Activated CD4-positive, alpha-beta T cell treated with anti-CD3 and anti-CD28 coated beads for 1 hour (primary cell): Measurements from ENCODE around the gene NOP9.

Source experiments
- DNase-seq: peaks from one replicate; pipeline ENCODE4 v3.0.0-alpha.2; 2020

The NOP9 gene

DNA sequence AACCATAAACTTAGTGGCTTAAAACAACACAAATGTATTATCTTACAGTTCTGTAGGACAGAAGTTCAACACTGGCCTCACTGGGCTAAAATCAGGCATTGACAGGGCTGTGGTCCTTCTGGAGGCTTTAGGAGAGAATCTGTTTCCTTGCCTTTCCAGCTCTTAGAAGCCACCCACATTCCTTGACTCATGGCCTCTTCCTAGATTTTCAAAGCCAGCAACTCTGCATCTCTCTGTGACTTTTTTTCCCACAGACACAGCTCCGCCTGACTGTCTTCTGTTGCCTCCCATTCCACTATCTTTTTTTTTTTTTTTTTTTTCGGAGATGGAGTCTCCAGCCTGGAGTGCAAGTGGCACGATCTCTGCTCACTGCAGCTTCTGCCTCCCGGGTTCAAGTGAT lies 56.6 kb downstream of the NOP9 start:
- no peak for DNase-seq
